HG03460 (cell line): ENCODE data around the gene USE1.

Source experiments
- ATAC-seq: cut with Tn5 transposase; IDR thresholded peaks from one replicate; pipeline ENCODE4 v1.9.1; 2021; ENCODE audit not compliant: unreplicated experiment

USE1 gene

DNA sequence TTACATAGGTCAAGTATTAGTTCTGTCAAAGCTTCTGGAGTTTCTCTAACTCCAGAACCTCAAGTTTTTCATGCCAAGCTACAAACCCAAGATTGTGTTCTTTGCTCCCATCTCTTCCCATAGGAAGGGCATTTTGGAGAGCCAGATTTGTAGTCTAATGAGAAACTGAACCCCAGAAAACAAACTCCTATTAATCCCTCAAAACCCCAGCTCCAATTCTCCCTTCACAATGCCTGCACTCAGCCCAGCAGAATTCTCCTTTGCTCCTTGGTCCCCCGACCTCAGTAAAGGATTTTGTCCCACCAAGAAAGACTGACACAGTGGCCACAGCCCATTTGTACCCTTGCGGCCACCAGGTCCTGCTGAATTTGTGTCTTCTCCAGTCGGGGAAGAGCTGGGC lies 41.0 kb downstream of the USE1 start:
- ATAC-seq: no peak

DNA sequence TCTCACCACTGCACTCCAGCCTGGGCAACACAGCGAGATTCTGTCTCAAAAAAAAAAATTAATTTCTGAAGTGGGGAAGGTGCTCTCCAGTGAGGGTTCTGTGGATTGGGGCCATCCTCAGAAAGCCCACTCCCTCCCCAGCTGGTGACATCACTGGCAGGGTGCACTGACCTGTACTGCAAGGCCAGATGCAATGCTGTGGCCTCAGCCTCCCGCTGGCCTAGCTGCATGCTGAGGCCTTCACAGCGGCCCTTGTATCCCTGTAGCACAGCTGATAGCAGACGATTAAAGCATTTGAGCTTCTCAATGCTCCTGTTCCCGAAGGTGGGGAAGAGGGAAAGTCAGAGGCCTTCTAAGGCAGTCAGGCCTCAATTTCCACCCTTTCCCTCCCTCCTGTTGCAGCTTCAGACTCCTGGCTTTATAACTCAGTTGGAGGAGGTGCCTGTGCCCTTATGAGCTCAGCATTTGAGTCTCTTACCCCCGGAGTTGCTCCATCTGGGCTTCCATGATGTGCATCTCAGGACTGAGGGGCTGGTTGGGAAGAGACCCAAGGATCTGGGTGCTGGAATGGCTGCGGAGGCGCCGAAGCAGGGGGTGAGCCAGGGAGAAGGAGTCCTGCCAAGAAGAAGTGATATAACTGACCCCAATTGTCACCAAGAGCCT lies 44.1 kb downstream of the USE1 start:
- ATAC-seq: no peak

DNA sequence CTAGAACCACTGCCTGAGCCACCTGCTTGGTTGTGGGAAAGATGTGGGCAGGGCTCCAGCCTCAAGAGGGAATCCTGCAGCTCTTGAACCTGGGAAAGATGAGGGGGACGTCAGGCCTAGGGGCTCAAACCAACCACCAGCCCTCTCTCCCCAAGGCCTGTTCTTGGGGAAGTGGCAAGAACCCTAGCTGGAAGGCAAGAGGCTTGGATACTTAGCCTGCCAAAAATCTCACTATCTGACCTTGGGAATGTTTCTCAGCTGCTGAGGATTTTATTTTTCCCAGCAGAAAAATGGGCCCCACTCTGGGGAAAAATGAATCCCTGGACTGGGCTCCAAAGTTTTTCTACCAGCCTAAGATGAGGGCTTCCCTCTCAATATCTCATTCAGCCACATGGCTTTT lies 44.8 kb downstream of the USE1 start:
- no peak for ATAC-seq

DNA sequence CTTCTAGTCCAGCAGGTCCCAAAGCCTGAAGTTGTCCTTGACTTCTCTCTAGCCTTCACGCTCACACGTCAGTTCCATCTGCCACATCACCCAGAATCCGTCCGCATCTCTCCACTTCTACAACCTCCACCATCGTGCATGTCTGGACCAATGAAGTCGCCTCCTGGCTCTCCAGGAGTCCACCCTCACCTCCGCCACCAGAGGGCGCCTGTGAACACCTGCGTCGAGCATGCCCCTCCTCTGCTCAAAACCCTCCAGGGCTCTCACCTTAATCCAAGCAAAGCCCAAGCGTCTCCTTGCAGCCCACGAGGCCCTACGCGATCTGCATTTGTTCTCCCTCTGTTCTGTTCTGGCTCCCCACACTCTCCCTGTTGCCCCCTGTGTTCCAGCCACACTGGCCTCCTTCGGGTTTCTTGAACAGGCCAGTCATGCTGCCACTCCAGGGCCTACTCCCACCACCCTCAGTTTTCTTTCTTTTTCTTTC lies 45.7 kb downstream of the USE1 start:
- ATAC-seq: no peak

DNA sequence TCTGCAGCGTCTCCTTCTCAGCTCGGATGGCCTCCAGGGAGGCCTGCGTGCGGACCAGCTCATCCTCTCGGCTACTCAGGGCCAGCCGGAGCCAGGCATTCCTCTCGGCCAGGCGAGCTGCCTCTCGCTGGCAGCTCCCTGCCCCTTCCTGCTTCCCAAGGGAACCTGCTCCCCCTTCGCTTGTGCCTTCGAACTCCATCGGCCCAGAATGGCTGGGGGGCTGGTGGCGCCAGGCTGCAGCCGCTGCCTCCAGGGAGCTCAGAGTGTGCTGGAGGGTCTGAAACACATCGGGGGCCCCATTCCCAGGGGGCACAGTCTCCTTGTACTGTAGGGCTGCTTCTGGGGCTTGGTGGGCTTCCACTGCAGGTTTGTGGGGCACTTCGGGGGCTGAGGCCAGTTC lies 47.4 kb downstream of the USE1 start:
- no peak for ATAC-seq

DNA sequence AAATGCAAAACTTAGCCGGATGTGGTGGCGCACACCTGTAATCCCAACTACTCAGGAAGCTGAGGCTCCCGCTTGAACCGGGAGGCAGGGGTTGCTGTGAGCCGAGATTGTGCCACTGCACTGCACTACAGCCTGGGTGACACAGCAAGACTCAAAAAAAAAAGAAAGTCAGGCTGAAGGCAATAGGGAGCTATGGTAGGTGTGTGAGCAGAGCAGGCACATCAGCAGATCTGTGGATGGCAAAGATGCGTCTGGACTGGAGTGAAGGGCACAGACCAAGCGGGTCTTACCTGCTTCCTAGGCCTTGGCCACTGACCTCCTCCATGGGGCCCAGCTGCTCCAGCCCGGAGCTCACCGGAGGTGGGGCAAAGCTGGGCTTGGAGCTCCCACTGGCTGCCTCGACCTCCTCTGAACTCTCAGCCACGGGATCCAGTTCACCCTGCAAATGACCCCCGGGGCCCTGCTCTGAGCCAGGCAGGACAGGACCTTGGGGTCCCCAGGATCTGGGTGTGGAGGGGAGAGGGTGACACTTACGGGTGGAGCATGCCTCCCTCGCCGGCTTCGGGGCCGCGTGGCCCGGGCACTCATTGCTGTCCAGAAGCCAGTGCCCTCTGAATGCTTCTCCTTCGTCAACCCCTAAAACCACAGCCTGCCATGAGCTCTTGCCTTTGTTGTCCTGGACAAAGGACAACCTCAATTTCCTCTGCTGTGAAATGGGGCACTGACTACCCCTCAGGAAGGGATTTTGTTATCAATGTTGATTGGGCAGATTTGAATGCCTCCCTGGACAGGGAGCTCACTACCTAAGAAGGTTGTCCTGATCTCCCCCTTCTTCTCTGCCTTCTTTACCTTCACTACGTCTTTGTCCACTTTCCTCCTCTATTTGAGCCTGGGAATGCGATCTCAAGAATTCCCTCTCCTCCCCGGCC lies 48.8 kb downstream of the USE1 start:
- ATAC-seq: no peak

DNA sequence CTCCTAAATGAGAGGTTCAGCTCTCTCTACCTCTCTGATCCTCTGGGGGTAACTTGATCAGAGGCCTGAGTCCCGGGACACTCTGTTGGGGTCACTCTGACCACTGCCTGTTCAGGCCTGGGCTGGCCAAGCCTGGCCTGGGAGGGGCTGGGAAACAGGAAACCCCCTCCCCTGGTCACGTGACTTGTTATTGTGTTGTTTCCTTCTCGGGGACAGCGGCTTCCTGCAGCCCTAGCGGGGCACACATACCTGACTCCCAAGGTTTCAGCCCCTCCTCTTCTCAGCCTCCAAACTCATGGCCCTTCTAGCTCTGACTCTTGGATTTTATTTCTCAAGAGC lies 49.5 kb downstream of the USE1 start, which contains the start of gene USHBP1:
USHBP1 (minus strand) TSS at position 105 of the 339 bp plus-strand sequence. CDS start 446 bp downstream, outside the sequence.
- no peak for ATAC-seq

DNA sequence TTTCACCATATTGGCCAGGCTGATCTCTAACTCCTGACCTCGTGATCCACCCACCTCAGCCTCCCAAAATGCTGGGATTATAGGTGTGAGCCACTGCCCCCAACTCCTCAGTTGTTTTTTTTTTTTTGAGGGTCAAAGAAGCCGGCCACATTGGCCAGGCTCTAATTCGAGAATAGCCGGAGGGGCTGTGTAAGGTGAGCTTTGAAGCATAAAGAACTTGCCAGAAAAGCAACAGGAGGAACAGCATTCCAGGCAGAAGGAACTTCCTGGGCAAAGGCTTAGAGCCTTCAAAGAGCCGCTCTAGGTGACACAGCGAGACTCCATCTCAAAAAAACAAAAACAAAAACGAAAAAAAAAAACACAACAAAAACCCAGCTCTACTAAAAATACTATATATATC lies 50.9 kb downstream of the USE1 start:
- ATAC-seq: no peak

DNA sequence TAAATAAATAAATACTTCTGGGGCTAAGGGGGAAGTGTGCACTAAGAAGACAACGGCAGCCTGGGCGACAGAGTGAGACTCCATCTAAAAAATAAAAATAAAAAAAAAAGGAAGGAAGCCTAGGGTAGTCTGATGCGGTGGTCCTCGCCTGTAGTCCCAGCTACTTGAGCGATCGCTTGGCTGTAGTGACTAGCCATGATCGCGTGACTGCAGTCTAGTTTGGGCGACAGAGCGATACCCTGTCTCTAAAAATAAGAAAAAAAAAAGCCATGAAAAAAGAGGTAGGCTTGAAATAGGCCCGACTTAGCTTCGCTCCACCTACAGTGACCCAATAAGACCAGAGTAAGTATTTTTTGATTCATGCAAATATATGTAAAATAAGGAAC lies 51.4 kb downstream of the USE1 start:
- ATAC-seq: peak; percentile 10

DNA sequence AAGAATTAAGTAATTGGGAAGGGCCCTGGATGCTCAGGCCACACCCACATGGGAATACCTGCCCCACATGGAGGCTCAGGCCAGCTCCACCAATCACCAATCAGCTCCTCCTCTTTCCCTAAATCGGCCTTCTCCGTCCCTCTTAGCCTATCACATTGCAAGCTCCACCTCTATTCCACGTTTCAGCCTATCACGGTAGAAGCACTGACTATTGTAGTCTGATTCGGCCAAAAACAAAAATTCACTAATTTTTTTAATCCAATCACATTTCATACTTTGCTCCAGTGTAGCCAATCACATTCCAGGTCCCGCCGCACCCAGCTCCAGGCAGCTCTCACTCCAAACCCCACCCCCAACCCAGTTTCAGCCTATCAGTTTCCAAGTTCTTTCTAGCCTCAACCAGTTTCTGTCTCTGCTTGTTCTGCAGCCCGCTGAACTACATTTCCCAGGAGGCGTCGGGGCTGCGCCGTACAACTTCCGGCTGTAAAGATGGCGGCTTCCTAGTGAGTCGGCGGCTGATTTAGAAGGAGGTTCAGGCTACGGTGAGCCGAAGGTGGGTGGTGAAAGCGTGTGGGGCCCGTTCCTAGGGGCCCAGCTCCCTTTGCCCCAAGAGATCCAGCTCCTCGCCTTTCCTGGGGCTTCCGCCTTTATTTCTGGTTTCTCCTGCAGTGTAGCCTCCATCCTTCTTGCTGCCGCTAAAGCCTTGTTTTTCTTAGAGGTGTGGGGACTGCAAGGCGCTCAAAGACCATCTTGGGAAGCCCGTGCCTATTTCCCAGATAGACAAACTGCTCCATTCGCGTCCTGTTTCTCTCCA lies 52.0 kb downstream of the USE1 start, which contains the start of gene BABAM1:
BABAM1 (plus strand) TSS at position 469 of the 814 bp plus-strand sequence. CDS start 1,364 bp downstream, outside the sequence.
- peak; percentile 93 for ATAC-seq

DNA sequence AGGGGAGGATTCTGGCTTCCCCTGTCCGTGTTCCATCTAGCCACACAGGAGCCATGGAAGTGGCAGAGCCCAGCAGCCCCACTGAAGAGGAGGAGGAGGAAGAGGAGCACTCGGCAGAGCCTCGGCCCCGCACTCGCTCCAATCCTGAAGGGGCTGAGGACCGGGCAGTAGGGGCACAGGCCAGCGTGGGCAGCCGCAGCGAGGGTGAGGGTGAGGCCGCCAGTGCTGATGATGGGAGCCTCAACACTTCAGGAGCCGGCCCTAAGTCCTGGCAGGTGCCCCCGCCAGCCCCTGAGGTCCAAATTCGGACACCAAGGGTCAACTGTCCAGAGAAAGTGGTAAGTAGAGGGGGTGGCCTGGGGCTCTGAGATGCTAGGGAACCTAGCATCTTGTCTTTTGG lies 53.6 kb downstream of the USE1 start:
- ATAC-seq: no peak
